GM23248 (cell line): Measurements from ENCODE around the gene ULBP2.

Experiments
- EZH2 ChIP-seq: fragments of 200-600 bp; sonication (generic); IDR thresholded peaks from 2 replicates; pipeline ENCODE4 v1.6.1; 2018; ENCODE audit warnings: antibody characterized with exemption, mild to moderate bottlenecking; ENCODE audit not compliant: insufficient read depth, poor library complexity, severe bottlenecking
- EZH2phosphoT487 ChIP-seq: fragments of 200-600 bp; sonication (generic); IDR thresholded peaks from 2 replicates; pipeline ENCODE4 v1.6.1; 2018; ENCODE audit warnings: antibody characterized with exemption, moderate library complexity, mild to moderate bottlenecking, low read depth; ENCODE audit not compliant: insufficient read depth

GRCh38 chr6:149969635-149970034, 27.8 kb downstream of the ULBP2 start:
- TF ChIP-seq EZH2 (no peak), EZH2phosphoT487 (no peak)
